H1 (cell line): ENCODE results near the gene RUNX1. TPM values are rescaled to one million over a fixed set of nuclear protein-coding genes. Genes with fewer than 3 reads are reported as not detected.
A peak's percentile ranks its signal among the peaks of the same experiment; 100 is the strongest.

Experiments
- CTCF ChIA-PET: fragments of 300-600 bp; sonication (Branson Sonifier 250); formaldehyde crosslinking; loops from one replicate; lab custom pipeline; 2021; ENCODE audit not compliant: partially characterized antibody; lab: Charles Lee
- POLR2A ChIA-PET: fragments of 300-600 bp; sonication (Branson Sonifier 250); formaldehyde crosslinking; loops from one replicate; lab custom pipeline; 2021; ENCODE audit warnings: inconsistent platforms; ENCODE audit not compliant: partially characterized antibody; lab: Charles Lee
- DNase-seq, 2 experiments: peaks; one replicate each; pipeline versions ENCODE4 v3.0.0 to v3.0.0-alpha.2; 2010 to 2022; ENCODE audit warnings: low spot score in 2 of 2, low read depth in 1 of 2, mixed read lengths in 1 of 2
- FAIRE-seq: peaks from 2 replicates; lab custom pipeline; 2011; peaks lifted over from hg19 to GRCh38; lab: Jason Lieb, UNC
- H2AFZ ChIP-seq: 2 replicates; pipeline ENCODE4 v1.8.1; 2012; ENCODE audit warnings: low read length, inconsistent platforms
- H2AK5ac ChIP-seq: 2 replicates; pipeline ENCODE4 v1.6.1; 2013; ENCODE audit warnings: low read depth, low read length
- H2BK120ac ChIP-seq: replicated peaks from 2 replicates; pipeline ENCODE3; 2013; ENCODE audit warnings: low read depth, low read length, inconsistent platforms
- H2BK12ac ChIP-seq: 2 replicates; pipeline ENCODE4 v1.6.1; 2013; ENCODE audit warnings: low read depth, low read length
- H2BK15ac ChIP-seq: 2 replicates; pipeline ENCODE4 v1.6.1; 2013; ENCODE audit warnings: low read length
- H2BK20ac ChIP-seq: 2 replicates; pipeline ENCODE4 v1.6.1; 2013; ENCODE audit warnings: low read length
- H2BK5ac ChIP-seq: 2 replicates; pipeline ENCODE4 v1.6.1; 2013; ENCODE audit warnings: low read depth, low read length
- H3K14ac ChIP-seq: 2 replicates; pipeline ENCODE4 v1.6.1; 2013; ENCODE audit warnings: inconsistent platforms; ENCODE audit not compliant: insufficient read length
- H3K18ac ChIP-seq: 2 replicates; pipeline ENCODE4 v1.6.1; 2013; ENCODE audit warnings: low read length; ENCODE audit errors: extremely low read depth
- H3K23ac ChIP-seq: 2 replicates; pipeline ENCODE4 v1.6.1; 2013; ENCODE audit warnings: inconsistent platforms; ENCODE audit not compliant: insufficient read length
- H3K23me2 ChIP-seq: 2 replicates; pipeline ENCODE4 v1.6.1; 2013; ENCODE audit warnings: low read depth, low read length
- H3K27ac ChIP-seq: 2 replicates; pipeline ENCODE4 v1.6.1; 2011; ENCODE audit warnings: low read depth, low read length, inconsistent platforms
- H3K27me3 ChIP-seq, 4 experiments: replicated peaks in 1 of 4; 1 replicate in 1 of 4; 2 replicates in 3 of 4; pipeline versions ENCODE4 v1.6.1 to v1.8.1; 2011 to 2013; ENCODE audit warnings: low read length in 3 of 4, mild to moderate bottlenecking in 3 of 4, inconsistent platforms in 2 of 4, mixed read lengths in 2 of 4, moderate library complexity in 1 of 4; ENCODE audit not compliant: control insufficient read depth in 3 of 4, insufficient read depth in 3 of 4; ENCODE audit errors: extremely low read depth in 1 of 4
- H3K36me3 ChIP-seq, 4 experiments: 2 replicates each; pipeline versions ENCODE4 v1.6.1 to v1.8.1; 2011 to 2013; ENCODE audit warnings: mild to moderate bottlenecking in 4 of 4, low read length in 3 of 4, moderate library complexity in 2 of 4, control low read depth in 1 of 4, inconsistent platforms in 1 of 4; ENCODE audit not compliant: insufficient read depth in 4 of 4, control insufficient read depth in 2 of 4
- H3K4ac ChIP-seq: replicated peaks from 2 replicates; pipeline ENCODE3; 2013; ENCODE audit warnings: low read length, low read depth, mixed read lengths, inconsistent platforms; ENCODE audit not compliant: insufficient read length
- H3K4me1 ChIP-seq, 4 experiments: replicated peaks in 1 of 4; 1 replicate in 1 of 4; 2 replicates in 3 of 4; pipeline versions ENCODE4 v1.6.1 to v1.8.1; 2011 to 2013; ENCODE audit warnings: low read length in 3 of 4, inconsistent platforms in 2 of 4, mixed read lengths in 1 of 4; ENCODE audit not compliant: insufficient read depth in 4 of 4, control insufficient read depth in 3 of 4
- H3K4me2 ChIP-seq, 2 experiments: 2 replicates each; pipeline versions ENCODE4 v1.6.1 to v1.8.1; 2011 to 2013; ENCODE audit warnings: low read depth in 2 of 2, low read length in 2 of 2, control low read depth in 1 of 2, inconsistent platforms in 1 of 2, mild to moderate bottlenecking in 1 of 2; ENCODE audit not compliant: insufficient read depth in 1 of 2
- H3K4me3 ChIP-seq, 4 experiments: fragments of 200-600, 300-600 bp in 1 of 4; sonication (generic), shearing (Covaris generic), sonication (Bioruptor Twin) in 1 of 4; 2 replicates each; pipeline versions ENCODE4 v1.5.1 to v1.8.1; 2011 to 2016; ENCODE audit warnings: low read length in 4 of 4, low read depth in 3 of 4, control low read depth in 2 of 4, inconsistent platforms in 2 of 4, mild to moderate bottlenecking in 2 of 4, mixed read lengths in 1 of 4, moderate library complexity in 1 of 4; ENCODE audit not compliant: insufficient read depth in 2 of 4; ENCODE audit errors: extremely low read depth in 1 of 4
- H3K56ac ChIP-seq: replicated peaks from 2 replicates; pipeline ENCODE3; 2013; ENCODE audit warnings: low read depth, mild to moderate bottlenecking, mixed read lengths, low read length, inconsistent platforms; ENCODE audit not compliant: insufficient read length
- H3K79me1 ChIP-seq: 2 replicates; pipeline ENCODE4 v1.6.1; 2013; ENCODE audit warnings: low read depth, low read length, control low read depth
- H3K79me2 ChIP-seq, 2 experiments: 2 replicates each; pipeline versions ENCODE4 v1.6.1 to v1.8.1; 2012 to 2013; ENCODE audit warnings: low read length in 2 of 2, mild to moderate bottlenecking in 2 of 2, inconsistent platforms in 1 of 2; ENCODE audit not compliant: insufficient read depth in 2 of 2, control insufficient read depth in 1 of 2
- H3K9ac ChIP-seq, 4 experiments: replicated peaks in 1 of 4; 1 replicate in 1 of 4; 2 replicates in 3 of 4; pipeline versions ENCODE4 v1.6.1 to v1.8.1; 2011 to 2013; ENCODE audit warnings: low read depth in 3 of 4, low read length in 3 of 4, control low read depth in 2 of 4, mild to moderate bottlenecking in 2 of 4, moderate library complexity in 2 of 4, inconsistent platforms in 1 of 4; ENCODE audit errors: extremely low read depth in 1 of 4
- H3K9me3 ChIP-seq, 2 experiments: 2 replicates each; pipeline versions ENCODE4 v1.6.1 to v1.8.1; 2012 to 2013; ENCODE audit warnings: mild to moderate bottlenecking in 2 of 2, moderate library complexity in 2 of 2, control low read depth in 1 of 2, inconsistent platforms in 1 of 2, low read depth in 1 of 2, low read length in 1 of 2, mixed read lengths in 1 of 2; ENCODE audit not compliant: insufficient read depth in 2 of 2
- H4K20me1 ChIP-seq, 2 experiments: replicated peaks in 1 of 2; 2 replicates each; pipeline versions ENCODE3 to v1.8.1; 2011 to 2013; ENCODE audit warnings: inconsistent platforms in 2 of 2, low read length in 2 of 2, mild to moderate bottlenecking in 1 of 2; ENCODE audit not compliant: insufficient read depth in 2 of 2, control insufficient read depth in 1 of 2
- H4K5ac ChIP-seq: 2 replicates; pipeline ENCODE4 v1.6.1; 2013; ENCODE audit warnings: low read length, low read depth, mixed read lengths, inconsistent platforms; ENCODE audit not compliant: insufficient read length
- H4K8ac ChIP-seq: 2 replicates; pipeline ENCODE4 v1.8.0; 2013; ENCODE audit warnings: mild to moderate bottlenecking, moderate library complexity, low read length, inconsistent platforms; ENCODE audit not compliant: insufficient read depth; ENCODE audit errors: extremely low read depth
- H4K91ac ChIP-seq: replicated peaks from 2 replicates; pipeline ENCODE3; 2013; ENCODE audit warnings: low read length, mixed read lengths, inconsistent platforms; ENCODE audit not compliant: insufficient read length
- BRCA1 ChIP-seq: IDR thresholded peaks from 2 replicates; pipeline ENCODE4 v1.6.1; 2012; ENCODE audit warnings: low read depth, low read length, improper control_type of control experiment
- CTBP2 ChIP-seq: IDR thresholded peaks from 2 replicates; pipeline ENCODE4 v1.7.0; 2011; ENCODE audit warnings: borderline replicate concordance, mild to moderate bottlenecking, moderate library complexity, mixed read lengths, low read length; ENCODE audit not compliant: insufficient read depth, insufficient read length
- HDAC6 ChIP-seq: IDR thresholded peaks from one replicate; pipeline ENCODE4 v1.7.1; 2012; ENCODE audit warnings: low read depth, mild to moderate bottlenecking, inconsistent platforms, low read length, moderate library complexity
- KDM4A ChIP-seq: IDR thresholded peaks from one replicate; pipeline ENCODE4 v1.7.1; 2012; ENCODE audit warnings: low read depth, mild to moderate bottlenecking, moderate library complexity, low read length, inconsistent platforms; ENCODE audit not compliant: severe bottlenecking
- POLR2A ChIP-seq, 2 experiments: IDR thresholded peaks; 1 replicate in 1 of 2; 2 replicates in 1 of 2; pipeline ENCODE4 v1.6.1; 2011; ENCODE audit warnings: low read depth in 2 of 2, low read length in 2 of 2, mild to moderate bottlenecking in 2 of 2; ENCODE audit errors: control extremely low read depth in 1 of 2
- RNF2 ChIP-seq: fragments of 200-900, 300-1000 bp; sonication (generic); IDR thresholded peaks from 2 replicates; pipeline ENCODE4 v1.7.1; 2016; ENCODE audit warnings: borderline replicate concordance, low read depth, mild to moderate bottlenecking, antibody characterized with exemption, low read length; ENCODE audit not compliant: poor library complexity, severe bottlenecking; ENCODE audit errors: missing control alignments
- WGBS, 2 experiments: shearing (Covaris generic) in 1 of 2; methylation state at CpG; one replicate each; pipeline versions ENCODE4 v1.1.6 to v1.1.7; 2013 to 2015; ENCODE audit warnings: low lambda C conversion rate in 2 of 2, mixed read lengths in 2 of 2, inconsistent platforms in 1 of 2, low coverage in 1 of 2, missing lambda C conversion rate in 1 of 2; ENCODE audit not compliant: insufficient replicate concordance in 2 of 2, insufficient coverage in 1 of 2, insufficient read length in 1 of 2; ENCODE audit errors: extremely low coverage in 1 of 2, missing lambda C conversion rate in 1 of 2; 5-methylcytosine and 5-hydroxymethylcytosine counted together
- polyA plus RNA-seq, 7 experiments: library from polyadenylated mRNA; depleted of rRNA in 3 of 7; stranded (reverse) in 5 of 7; unstranded in 2 of 7; fragments of >200 nt in 5 of 7; fragments of 200-250 nt in 2 of 7; gene quantifications; 1 replicate in 5 of 7; 2 replicates in 1 of 7; 4 replicates in 1 of 7; pipeline versions ENCODE4 v1.2.1 to v1.2.3, GENCODE V29; 2011 to 2013; ENCODE audit warnings: missing spikeins in 2 of 7, mixed read lengths in 2 of 7
- total RNA-seq: library from RNA; stranded (reverse); fragmentation: NEBNext Ultra II Directional; extraction: Animal tissue kit (Norgen Biotek cat#: 25700); gene quantifications from 2 replicates; pipeline ENCODE4 v1.2.1, GENCODE V29; 2021

The RUNX1 gene
- total and polyA plus RNA-seq, 2 of the 8 experiments (the other 6 are each of a cell fraction or from before 2014, with no cell fraction given): 0.20 to 0.60 TPM

DNA sequence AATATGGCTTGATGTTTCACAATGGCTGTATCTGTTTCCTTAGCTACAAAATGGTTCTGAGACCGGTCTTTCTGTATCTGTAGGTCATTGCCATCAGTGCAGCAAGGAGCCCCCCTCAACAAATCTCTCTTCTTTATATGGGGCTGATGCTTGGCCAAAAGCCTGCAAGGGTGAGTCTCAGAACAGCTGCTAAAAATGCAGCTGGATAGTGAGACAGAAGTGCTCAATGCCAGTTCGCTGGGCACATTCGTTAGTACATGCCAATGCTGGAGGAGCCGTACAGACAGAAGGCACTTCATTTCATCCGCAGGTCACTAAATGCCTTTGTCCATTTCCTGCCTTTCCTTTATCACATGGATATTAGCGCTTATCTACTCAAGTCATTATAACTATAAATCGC lies 67.3 kb downstream of the RUNX1 start:
- Histone ChIP-seq H3K23ac (no peak overlapping the region), H3K36me3 (no peaks in the 10 kb centered on the region), H3K27ac (no peak overlapping the region), H2BK12ac (no peak overlapping the region), H3K9me3 (no peaks in the 10 kb centered on the region), H3K23me2 (no peaks in the 10 kb centered on the region; the same call in 1 of the 2 replicates), H3K56ac (no peak overlapping the region), H2AFZ (no peak overlapping the region), H2BK120ac (no peak overlapping the region), H3K9ac (no peak overlapping the region), H3K4me3 (no peak overlapping the region), H4K20me1 (no peaks in the 10 kb centered on the region), H4K91ac (no peak overlapping the region), H3K4me2 (no peak overlapping the region), H3K79me2 (no peaks in the 10 kb centered on the region), H3K79me1 (no peaks in the 10 kb centered on the region), H2BK15ac (0 out of 2 replicates have a peak overlapping the region, but pooled peaks have one; percentile 61), H3K18ac (no peak overlapping the region), H3K27me3 (no peaks in the 10 kb centered on the region), H3K4ac (no peak overlapping the region), H4K8ac (no peak overlapping the region), H4K5ac (no peak overlapping the region), H3K4me1 (0 out of 7 replicates have a peak, but pooled peaks cover 0 to under 1% (median 0%) of the 10 kb centered on the region in 4 experiments), H3K14ac (no peak overlapping the region), H2AK5ac (no peak overlapping the region), H2BK5ac (no peak overlapping the region), H2BK20ac (no peak overlapping the region)
- FAIRE-seq: no peak
- DNase-seq: no peak
- TF ChIP-seq HDAC6: no peak
- no peak for TF ChIP-seq BRCA1
- TF ChIP-seq RNF2: no peak
- TF ChIP-seq CTBP2: no peak
- TF ChIP-seq POLR2A (IDR thresholded peaks at IDR 0.05; ENCODE audit: control extremely low read depth in 1 of 2, low read depth in 2 of 2, low read length in 2 of 2): no peak
- TF ChIP-seq KDM4A: no peak
- POLR2A ChIA-PET: no interaction called here
- CTCF ChIA-PET: no interaction called here
- WGBS, 2 experiments: 95% methylated on average over 7 of the region's 7 CpGs; no CpG with 5 or more reads in 1 of the 2 experiments
